Naive thymus-derived CD4-positive, alpha-beta T cell (primary cell): ENCODE data around the gene DEPDC7. TPM values are rescaled to one million over a fixed set of nuclear protein-coding genes. Genes with fewer than 3 reads are reported as not detected.

Experiments
- ATAC-seq: fragments of 150-1000 bp; cut with Tn5 transposase; 2 replicates; pipeline ENCODE4 v1.10.0; 2021; ENCODE audit warnings: mild to moderate bottlenecking, moderate library complexity
- CTCF ChIA-PET: fragments of 350-600 bp; sonication (Branson Sonifier 250); formaldehyde crosslinking; loops from one replicate; lab custom pipeline; 2021; ENCODE audit warnings: antibody characterized with exemption; lab: Charles Lee
- POLR2A ChIA-PET: fragments of 350-600 bp; sonication (Branson Sonifier 250); formaldehyde crosslinking; loops from one replicate; lab custom pipeline; 2021; ENCODE audit warnings: antibody characterized with exemption, inconsistent platforms; lab: Charles Lee
- DNase-seq, 9 donors: peaks; one replicate each; pipeline versions ENCODE4 v3.0.0 to v3.0.0-alpha.2; 2020 to 2022; ENCODE audit warnings: mixed read lengths in 1 of 9
- H3K27ac ChIP-seq: one replicate; pipeline ENCODE4 v1.7.0; 2013; ENCODE audit warnings: mild to moderate bottlenecking, low read depth, low read length, moderate library complexity
- H3K27me3 ChIP-seq, 2 donors: one replicate each; pipeline ENCODE4 v1.7.0; 2013; ENCODE audit warnings: low read length in 2 of 2, mild to moderate bottlenecking in 2 of 2, moderate library complexity in 2 of 2; ENCODE audit not compliant: control insufficient read depth in 2 of 2, insufficient read depth in 2 of 2
- H3K36me3 ChIP-seq, 3 experiments: 1 replicate in 2 of 3; 2 replicates in 1 of 3; pipeline ENCODE4 v1.7.0; 2013; ENCODE audit warnings: low read length in 3 of 3, mild to moderate bottlenecking in 3 of 3, moderate library complexity in 1 of 3; ENCODE audit not compliant: insufficient read depth in 3 of 3, control insufficient read depth in 2 of 3
- H3K4me1 ChIP-seq, 2 donors: one replicate each; pipeline ENCODE4 v1.7.0; 2013; ENCODE audit warnings: low read length in 2 of 2, mild to moderate bottlenecking in 2 of 2, moderate library complexity in 1 of 2; ENCODE audit not compliant: control insufficient read depth in 2 of 2, insufficient read depth in 2 of 2
- H3K4me3 ChIP-seq: 2 replicates; pipeline ENCODE4 v1.7.0; 2013; ENCODE audit warnings: mild to moderate bottlenecking, low read length
- H3K9me3 ChIP-seq, 3 experiments: 1 replicate in 2 of 3; 2 replicates in 1 of 3; pipeline ENCODE4 v1.7.0; 2013; ENCODE audit warnings: low read length in 3 of 3; ENCODE audit not compliant: control insufficient read depth in 2 of 3
- H3K27ac Mint-ChIP-seq, 9 donors: one replicate each; pipeline ENCODE4 v1.8.0; 2020 to 2022; ENCODE audit warnings: mixed read lengths in 9 of 9, mild to moderate bottlenecking in 8 of 9, moderate library complexity in 5 of 9, inconsistent platforms in 2 of 9
- H3K27me3 Mint-ChIP-seq, 5 donors: one replicate each; pipeline ENCODE4 v1.8.0; 2021 to 2022; ENCODE audit warnings: mixed read lengths in 5 of 5, mild to moderate bottlenecking in 1 of 5
- H3K36me3 Mint-ChIP-seq, 5 donors: one replicate each; pipeline ENCODE4 v1.8.0; 2020 to 2022; ENCODE audit warnings: mixed read lengths in 5 of 5, mild to moderate bottlenecking in 3 of 5, inconsistent platforms in 1 of 5
- H3K4me1 Mint-ChIP-seq, 7 donors: one replicate each; pipeline ENCODE4 v1.8.0; 2020 to 2022; ENCODE audit warnings: mixed read lengths in 7 of 7, mild to moderate bottlenecking in 3 of 7, inconsistent platforms in 1 of 7
- H3K4me3 Mint-ChIP-seq, 10 donors: one replicate each; pipeline ENCODE4 v1.8.0; 2020 to 2022; ENCODE audit warnings: mild to moderate bottlenecking in 10 of 10, mixed read lengths in 10 of 10, moderate library complexity in 6 of 10, inconsistent platforms in 2 of 10
- H3K9me3 Mint-ChIP-seq, 11 donors: one replicate each; pipeline ENCODE4 v1.8.0; 2020 to 2022; ENCODE audit warnings: mixed read lengths in 11 of 11, mild to moderate bottlenecking in 4 of 11, inconsistent platforms in 1 of 11, moderate library complexity in 1 of 11
- intact Hi-C, 2 donors: fragments of 100-400 bp; cut with micrococcal nuclease; formaldehyde crosslinking; loops; one replicate each; pipeline ENCODE4 v1.15.1; 2023
- polyA plus RNA-seq, 2 donors: library from polyadenylated mRNA; unstranded; fragments of 300-500 nt; fragmentation: Illumina TruSeq; gene quantifications; one replicate each; pipeline ENCODE4 v1.2.3, GENCODE V29; 2021
- total RNA-seq, 6 experiments: library from RNA in 5 of 6; stranded (reverse) in 5 of 6; gene quantifications; 1 replicate in 5 of 6; 2 replicates in 1 of 6; pipeline ENCODE4 v1.2.3 and lab custom pipeline; 2021 to 2026

Gene DEPDC7
- total and polyA plus RNA-seq, 7 experiments from 2014 or later = 0.65 to 9.6 (median 3.2) TPM

DNA sequence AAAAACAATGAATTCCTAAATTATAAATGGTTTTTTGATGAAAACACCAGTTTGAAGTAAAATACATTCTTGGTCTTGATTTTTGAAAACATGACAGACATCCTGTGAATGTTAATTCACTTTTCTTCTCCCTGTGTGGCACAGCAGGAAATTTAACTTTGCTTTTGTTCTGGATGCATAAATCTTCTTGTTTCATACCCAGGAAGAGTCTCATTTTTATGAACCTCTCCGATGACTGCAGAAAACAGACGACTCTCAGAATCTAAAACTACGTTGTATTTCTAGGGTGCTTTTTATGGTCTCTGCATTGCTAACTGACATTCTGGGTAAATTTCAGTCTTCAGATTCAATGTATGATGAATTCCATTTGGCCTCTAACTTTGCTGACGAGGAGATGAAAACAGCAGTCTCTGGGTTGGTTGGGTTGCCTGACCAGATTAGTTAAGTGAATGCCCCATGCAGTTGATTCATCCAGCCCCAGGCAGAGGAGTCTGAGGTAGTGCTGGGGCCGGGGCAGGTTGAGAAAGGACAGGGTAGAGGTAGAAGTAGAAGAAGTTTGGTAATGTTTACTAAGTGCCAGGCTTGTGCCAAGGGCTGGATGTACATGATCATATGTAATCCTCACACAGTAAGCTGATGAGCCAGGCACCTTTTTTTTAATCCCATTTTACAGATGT, 43.8 kb downstream of the DEPDC7 start:
- no peaks in the 10 kb centered on the region for H3K9me3 Mint-ChIP-seq
- POLR2A ChIA-PET = interaction anchor here (1.2 kb wide), 1 partner anchor 11 kb away, joined by 4 read pairs; no protein-coding TSS in a partner anchor
- peaks cover 0 to 25% (median 0%) of the 10 kb centered on the region in 3 experiments for H3K36me3 ChIP-seq
- no peak for DNase-seq
- no peaks in the 10 kb centered on the region for H3K27me3 ChIP-seq
- no peaks in the 10 kb centered on the region for H3K9me3 ChIP-seq
- H3K27ac Mint-ChIP-seq = peak overlapping the region in 5 of 9 donors; percentile 38 to 90 (median 66)
- H3K27ac ChIP-seq = no peak overlapping the region
- peaks cover 3 to 33% (median 13%) of the 10 kb centered on the region in 5 donors for H3K36me3 Mint-ChIP-seq
- H3K4me3 ChIP-seq = no peak overlapping the region
- intact Hi-C loops = no loop called here
- no peak for ATAC-seq
- peaks cover 15 to 34% (median 24%) of the 10 kb centered on the region in 7 donors for H3K4me1 Mint-ChIP-seq
- peaks cover 0 to 16% of the 10 kb centered on the region in 2 donors for H3K4me1 ChIP-seq
- CTCF ChIA-PET = interaction anchor here (1.2 kb wide), 1 partner anchor 95 kb away, joined by 3 read pairs; no protein-coding TSS in a partner anchor
- no peaks in the 10 kb centered on the region for H3K27me3 Mint-ChIP-seq
- H3K4me3 Mint-ChIP-seq = no peak overlapping the region

DNA sequence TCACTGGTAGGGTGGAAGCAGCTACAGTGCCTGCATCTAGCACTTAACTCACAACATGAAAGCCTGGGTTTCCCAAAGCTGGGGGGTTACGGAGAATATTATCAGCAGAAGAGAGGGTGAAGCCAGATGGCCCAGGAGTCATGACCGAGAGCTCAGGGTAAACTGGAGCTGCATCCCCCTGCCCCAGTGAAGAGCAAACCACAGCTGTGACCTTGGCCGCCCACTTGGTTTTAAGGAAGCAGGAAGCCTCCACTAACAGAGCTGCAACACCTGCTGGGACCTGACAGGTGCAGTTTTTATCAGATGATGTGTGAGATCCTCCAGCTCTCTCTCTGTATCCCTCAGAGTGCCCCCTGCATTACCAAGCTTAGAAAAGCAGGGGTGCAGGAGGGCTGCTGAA, 44.6 kb downstream of the DEPDC7 start:
- Histone ChIP-seq H3K4me3 (no peak overlapping the region), H3K27me3 (no peaks in the 10 kb centered on the region), H3K27ac (no peak overlapping the region), H3K9me3 (no peaks in the 10 kb centered on the region), H3K36me3 (peaks cover 0 to 25% (median 0%) of the 10 kb centered on the region in 3 experiments), H3K4me1 (peaks cover 0 to 24% of the 10 kb centered on the region in 2 donors)
- Mint-ChIP-seq H3K27ac (peak overlapping the region in 6 of 9 donors; percentile 10 to 69 (median 63)), H3K9me3 (no peaks in the 10 kb centered on the region), H3K36me3 (peaks cover 3 to 34% (median 7%) of the 10 kb centered on the region in 5 donors), H3K4me1 (peaks cover 20 to 38% (median 32%) of the 10 kb centered on the region in 7 donors), H3K4me3 (no peak overlapping the region), H3K27me3 (no peaks in the 10 kb centered on the region)
- intact Hi-C loops = no loop called here
- ChIA-PET CTCF (interaction anchor here (0.6 to 1.2 kb wide), 3 partner anchors 96 to 102 kb away, joined by 3 to 4 read pairs (median 3); no protein-coding TSS in a partner anchor), POLR2A (interaction anchor here (1.1 to 1.2 kb wide), 2 partner anchors 12 to 44 kb away, joined by 3 to 4 read pairs; partner anchors contain the start of gene DEPDC7)
- ATAC-seq (no peak), DNase-seq (no peak)

DNA sequence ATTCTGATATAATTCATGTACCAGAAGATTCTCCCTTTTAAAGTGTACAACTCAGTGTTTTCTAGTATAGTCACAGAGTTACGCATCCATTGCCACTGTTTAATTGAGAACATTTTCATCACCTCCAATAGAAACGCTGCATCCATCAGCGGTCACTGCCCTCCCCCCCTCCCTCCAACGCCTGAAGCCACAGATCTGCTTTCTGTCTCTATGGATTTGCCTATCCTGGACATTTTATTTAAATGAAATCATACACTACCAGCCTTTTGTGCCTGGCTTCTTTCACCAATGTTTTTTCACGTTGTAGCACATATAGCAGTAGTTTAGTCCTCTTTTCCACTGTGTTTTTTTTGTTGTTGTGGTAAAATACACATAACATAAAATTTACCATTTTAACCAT, 46.5 kb downstream of the DEPDC7 start:
- DNase-seq (no peak), ATAC-seq (no peak)
- H3K36me3 Mint-ChIP-seq = peaks cover 3 to 38% (median 11%) of the 10 kb centered on the region in 5 donors
- peaks cover 0 to 33% (median 6%) of the 10 kb centered on the region in 3 experiments for H3K36me3 ChIP-seq
- no peaks in the 10 kb centered on the region for H3K9me3 Mint-ChIP-seq
- CTCF ChIA-PET = interaction anchor here (0.8 to 9.1 kb wide), 2 partner anchors 14 to 103 kb away, joined by 4 to 179 read pairs; no protein-coding TSS in a partner anchor
- H3K4me3 Mint-ChIP-seq = no peak overlapping the region
- H3K4me1 Mint-ChIP-seq = peaks cover 24 to 40% (median 38%) of the 10 kb centered on the region in 7 donors
- no peak overlapping the region for H3K4me3 ChIP-seq
- POLR2A ChIA-PET = interaction anchor here (3.6 kb wide), 1 partner anchor 23 kb away, joined by 17 read pairs; the partner anchor contains the start of gene TCP11L1
- H3K9me3 ChIP-seq = no peaks in the 10 kb centered on the region
- peaks cover 0 to 25% of the 10 kb centered on the region in 2 donors for H3K4me1 ChIP-seq
- no peaks in the 10 kb centered on the region for H3K27me3 Mint-ChIP-seq
- intact Hi-C loops = no loop called here
- H3K27me3 ChIP-seq = no peaks in the 10 kb centered on the region
- H3K27ac ChIP-seq = no peak overlapping the region
- H3K27ac Mint-ChIP-seq = peak overlapping the region in 2 of 9 donors; percentile 21 to 51

DNA sequence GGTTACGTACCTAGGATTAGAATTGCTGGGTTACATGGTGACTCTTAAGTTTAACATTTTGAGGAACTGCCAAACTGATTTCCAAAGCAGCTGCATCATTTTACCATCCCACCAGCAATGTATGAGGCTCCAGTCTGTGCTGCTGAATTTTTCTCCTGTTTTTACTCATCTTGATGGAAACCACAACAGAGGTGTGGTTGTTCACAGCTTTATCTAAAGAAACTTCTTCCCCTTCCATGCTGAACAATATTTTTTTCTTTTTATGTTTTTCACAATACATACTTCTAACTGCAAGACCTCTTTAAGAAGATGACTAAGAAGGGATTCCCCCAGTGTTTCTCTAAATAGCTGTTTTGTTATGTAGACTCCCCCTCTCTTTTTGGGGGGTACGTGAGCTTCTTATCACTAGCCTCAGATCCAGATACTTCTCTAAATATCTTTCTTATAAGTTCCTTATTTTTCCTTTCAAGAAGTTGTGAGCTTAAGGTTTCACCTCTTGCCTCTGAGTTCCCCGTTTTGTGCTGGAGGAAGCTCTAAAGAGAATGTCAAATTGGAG, 47.7 kb downstream of the DEPDC7 start:
- Mint-ChIP-seq H3K27ac (peak overlapping the region; percentile 4 to 87 (median 49)), H3K36me3 (peaks cover 3 to 35% (median 7%) of the 10 kb centered on the region in 5 donors), H3K27me3 (no peaks in the 10 kb centered on the region), H3K4me1 (peaks cover 24 to 40% (median 38%) of the 10 kb centered on the region in 7 donors), H3K4me3 (peak overlapping the region in 6 of 10 donors; percentile 3 to 81 (median 26)), H3K9me3 (no peaks in the 10 kb centered on the region)
- ChIA-PET CTCF (interaction anchor here (0.6 to 9.1 kb wide), 4 partner anchors 95 to 1242 kb away, joined by 3 to 179 read pairs (median 14); no protein-coding TSS in a partner anchor), POLR2A (interaction anchor here (0.7 to 3.6 kb wide), 2 partner anchors 24 to 30 kb away, joined by 4 to 17 read pairs; partner anchors contain the start of gene TCP11L1)
- Histone ChIP-seq H3K9me3 (no peaks in the 10 kb centered on the region), H3K27me3 (no peaks in the 10 kb centered on the region), H3K27ac (no peak overlapping the region), H3K4me1 (peaks cover 0 to 25% of the 10 kb centered on the region in 2 donors), H3K4me3 (no peak overlapping the region), H3K36me3 (peaks cover 0 to 33% (median 6%) of the 10 kb centered on the region in 3 experiments)
- intact Hi-C loops = no loop called here
- peak; percentile 51 for ATAC-seq
- no peak for DNase-seq

DNA sequence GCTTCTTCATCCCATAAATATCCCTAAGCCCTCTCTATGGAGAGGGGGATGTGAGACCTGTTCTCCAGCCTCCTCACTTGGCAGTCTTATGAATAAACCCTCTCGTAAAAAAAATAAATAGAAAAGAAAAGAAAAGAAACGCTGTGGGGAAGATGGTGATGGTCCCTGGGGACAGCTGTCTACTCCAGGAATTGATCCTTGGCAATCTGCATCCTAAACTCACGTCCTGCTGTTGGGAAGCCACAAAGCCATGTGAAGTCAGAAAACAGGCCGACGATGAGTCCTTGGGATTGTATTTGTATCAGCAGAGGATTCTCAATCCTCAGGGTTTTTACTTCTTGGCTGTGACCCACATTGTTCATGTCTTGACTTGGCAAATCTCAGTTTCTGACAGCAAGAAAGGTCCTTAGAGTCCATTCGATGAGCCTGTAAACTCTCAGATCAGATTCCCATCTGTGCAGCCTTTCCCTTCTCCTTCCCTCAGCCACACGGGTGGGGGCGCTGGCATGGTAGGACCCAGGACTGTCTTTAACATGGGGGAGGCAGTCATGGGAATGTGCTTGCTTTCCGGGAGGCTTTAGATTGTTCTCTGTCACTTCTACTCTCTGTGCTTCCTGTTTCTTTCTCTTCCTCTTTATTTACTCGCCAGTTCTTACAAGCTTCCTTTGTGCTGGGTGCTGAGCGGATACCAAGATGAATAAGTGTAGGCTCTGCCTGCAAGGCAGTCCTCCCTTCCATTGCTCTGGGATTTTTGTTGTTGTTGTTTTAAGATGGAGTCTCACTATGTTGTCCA, 48.6 kb downstream of the DEPDC7 start:
- CTCF ChIA-PET = interaction anchor here (0.6 to 9.1 kb wide), 10 partner anchors 8 to 266 kb away, joined by 3 to 179 read pairs (median 8); partner anchors contain the start of gene DEPDC7
- H3K27me3 Mint-ChIP-seq = no peaks in the 10 kb centered on the region
- Histone ChIP-seq H3K9me3 (no peaks in the 10 kb centered on the region), H3K27me3 (no peaks in the 10 kb centered on the region), H3K4me3 (no peak overlapping the region), H3K36me3 (peaks cover 0 to 40% (median 6%) of the 10 kb centered on the region in 3 experiments), H3K4me1 (peaks cover 0 to 25% of the 10 kb centered on the region in 2 donors), H3K27ac (peak overlapping the region; percentile 6)
- peak in 1 of 9 donors; percentile 6 for DNase-seq
- POLR2A ChIA-PET = interaction anchor here (0.7 to 3.6 kb wide), 3 partner anchors 25 to 105 kb away, joined by 3 to 17 read pairs (median 4); partner anchors contain the start of gene TCP11L1
- intact Hi-C loops = loop anchor here in 1 of 2 donors (2.0 kb wide), 2 partner anchors 171 to 255 kb away; partner anchors contain the start of gene QSER1
- H3K4me3 Mint-ChIP-seq = peak overlapping the region; percentile 27 to 81 (median 52)
- no peak for ATAC-seq
- H3K27ac Mint-ChIP-seq = peak overlapping the region; percentile 19 to 87 (median 61)
- H3K9me3 Mint-ChIP-seq = no peaks in the 10 kb centered on the region
- peaks cover 24 to 40% (median 36%) of the 10 kb centered on the region in 7 donors for H3K4me1 Mint-ChIP-seq
- H3K36me3 Mint-ChIP-seq = peaks cover 3 to 34% (median 4%) of the 10 kb centered on the region in 5 donors
